Subcutaneous adipose tissue (tissue), 4 donors: Measurements from ENCODE around the gene ZNF100. TPM values are rescaled to one million over a fixed set of nuclear protein-coding genes. Genes with fewer than 3 reads are reported as not detected.

Experiments
- small RNA-seq: library from RNA; depleted of rRNA; stranded (forward); fragments of <200 nt; gene quantifications from one replicate; pipeline ENCODE3, GENCODE V24; 2016
- total RNA-seq, 4 donors: library from RNA; depleted of rRNA; stranded (reverse); fragments of >200 nt; gene quantifications; one replicate each; pipeline ENCODE4 v1.1.0, GENCODE V29; 2016
- TF ChIP-seq, protein P1 (sequence below): fragments of 450-650 bp; IDR thresholded peaks from one replicate; pipeline ENCODE4 v1.5.1; 2016; ENCODE audit warnings: low read depth, mild to moderate bottlenecking, control low read depth, antibody characterized with exemption, moderate library complexity

ZNF100 gene
- total RNA-seq, 4 donors from 2014 or later = 5.1 to 11.4 (median 7.9) TPM

DNA sequence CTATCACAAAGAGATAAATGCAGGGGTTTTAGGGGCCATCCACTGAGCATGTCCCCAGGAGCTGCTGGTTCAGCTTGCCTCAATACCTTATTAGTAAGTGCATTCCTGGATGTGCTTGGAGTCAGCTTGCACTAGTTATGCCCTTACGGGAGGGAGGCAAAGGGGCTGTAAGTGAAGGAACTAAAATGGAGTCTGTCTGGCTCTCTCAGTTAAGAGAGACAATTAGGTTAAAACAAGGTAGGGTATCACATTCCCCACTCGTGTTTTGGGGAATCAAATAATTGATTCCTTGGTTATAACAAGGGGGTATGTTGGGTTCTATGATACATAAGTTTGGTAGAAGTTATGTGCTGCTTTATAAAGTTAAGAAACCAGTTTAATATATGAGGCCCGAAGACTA, 78.9 kb downstream of the ZNF100 start:
- TF ChIP-seq, protein P1, sequence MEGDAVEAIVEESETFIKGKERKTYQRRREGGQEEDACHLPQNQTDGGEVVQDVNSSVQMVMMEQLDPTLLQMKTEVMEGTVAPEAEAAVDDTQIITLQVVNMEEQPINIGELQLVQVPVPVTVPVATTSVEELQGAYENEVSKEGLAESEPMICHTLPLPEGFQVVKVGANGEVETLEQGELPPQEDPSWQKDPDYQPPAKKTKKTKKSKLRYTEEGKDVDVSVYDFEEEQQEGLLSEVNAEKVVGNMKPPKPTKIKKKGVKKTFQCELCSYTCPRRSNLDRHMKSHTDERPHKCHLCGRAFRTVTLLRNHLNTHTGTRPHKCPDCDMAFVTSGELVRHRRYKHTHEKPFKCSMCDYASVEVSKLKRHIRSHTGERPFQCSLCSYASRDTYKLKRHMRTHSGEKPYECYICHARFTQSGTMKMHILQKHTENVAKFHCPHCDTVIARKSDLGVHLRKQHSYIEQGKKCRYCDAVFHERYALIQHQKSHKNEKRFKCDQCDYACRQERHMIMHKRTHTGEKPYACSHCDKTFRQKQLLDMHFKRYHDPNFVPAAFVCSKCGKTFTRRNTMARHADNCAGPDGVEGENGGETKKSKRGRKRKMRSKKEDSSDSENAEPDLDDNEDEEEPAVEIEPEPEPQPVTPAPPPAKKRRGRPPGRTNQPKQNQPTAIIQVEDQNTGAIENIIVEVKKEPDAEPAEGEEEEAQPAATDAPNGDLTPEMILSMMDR = no peak

DNA sequence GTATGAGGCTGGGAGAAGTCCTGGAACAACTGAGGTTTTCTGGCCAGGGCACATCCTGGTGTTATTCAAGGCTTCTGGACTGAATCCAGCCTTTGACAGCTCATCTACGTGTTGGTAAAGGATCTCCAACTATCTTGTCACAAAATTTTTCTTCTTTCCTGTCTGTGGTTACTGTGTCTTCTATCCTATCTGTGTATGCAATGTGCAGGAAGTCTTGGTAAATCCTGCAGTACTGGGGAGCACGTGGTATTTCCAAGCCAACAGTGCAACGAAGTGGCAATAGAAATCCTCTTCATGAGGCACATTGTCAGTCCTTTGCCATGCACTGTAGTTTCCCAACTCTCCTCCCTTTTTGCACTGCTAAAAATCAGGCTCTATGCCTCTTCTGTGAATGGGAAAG, 86.7 kb downstream of the ZNF100 start:
- TF ChIP-seq, protein P1 = no peak

DNA sequence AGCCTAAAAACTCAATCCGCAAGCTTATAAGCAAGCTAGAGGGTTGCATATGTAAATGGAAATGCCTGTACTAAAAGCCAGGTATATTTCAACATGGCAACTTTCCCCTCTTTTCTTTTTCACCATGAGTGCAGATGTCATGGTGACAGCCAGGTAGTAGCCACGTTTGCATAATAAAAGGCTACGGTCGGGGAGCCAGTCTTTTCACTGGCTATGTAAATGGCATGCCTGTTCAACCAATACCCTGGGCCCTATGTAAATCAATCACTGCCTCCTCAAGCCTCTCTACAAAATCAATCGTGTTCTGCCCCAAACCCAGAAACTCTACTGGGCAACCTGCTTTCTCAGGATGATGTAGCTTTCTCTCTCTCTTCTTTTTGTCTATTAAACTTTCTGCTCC, 87.4 kb downstream of the ZNF100 start:
- TF ChIP-seq, protein P1 = no peak

DNA sequence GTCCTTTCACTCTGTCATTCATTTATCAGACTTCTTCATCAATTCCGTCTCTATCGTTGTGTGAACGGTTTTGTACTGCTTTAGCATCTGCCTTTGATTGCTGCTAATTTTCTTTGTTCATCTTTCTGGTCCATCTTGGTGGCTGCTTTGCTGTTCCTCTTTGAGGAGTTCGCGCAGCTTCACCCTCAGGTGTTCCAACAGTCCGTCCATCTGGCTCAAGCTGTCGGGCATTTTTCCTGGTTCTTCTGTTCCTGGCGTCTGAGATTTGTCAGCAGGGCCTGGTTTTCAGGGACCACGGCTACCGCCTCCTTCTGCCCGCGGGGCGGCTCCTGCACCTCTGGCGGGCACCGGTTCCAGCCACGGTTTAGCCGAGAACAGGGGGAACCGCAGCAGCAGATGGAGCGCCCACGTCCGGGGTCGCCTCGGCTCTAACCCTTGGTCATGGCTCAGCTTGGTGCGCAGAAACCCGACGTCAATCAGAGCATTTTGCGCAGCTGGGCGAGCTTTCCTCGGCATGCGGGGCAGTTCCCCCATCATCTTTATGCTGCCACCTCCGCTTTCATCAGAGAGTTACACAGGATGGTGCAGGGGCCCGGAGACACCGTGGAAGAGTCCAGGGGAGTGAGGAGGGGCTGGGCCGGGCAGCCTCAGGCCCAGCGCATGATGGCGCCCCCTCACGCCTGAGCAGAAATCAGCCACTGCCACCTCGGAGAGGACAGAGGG, 89.5 kb downstream of the ZNF100 start:
- TF ChIP-seq, protein P1 = no peak

DNA sequence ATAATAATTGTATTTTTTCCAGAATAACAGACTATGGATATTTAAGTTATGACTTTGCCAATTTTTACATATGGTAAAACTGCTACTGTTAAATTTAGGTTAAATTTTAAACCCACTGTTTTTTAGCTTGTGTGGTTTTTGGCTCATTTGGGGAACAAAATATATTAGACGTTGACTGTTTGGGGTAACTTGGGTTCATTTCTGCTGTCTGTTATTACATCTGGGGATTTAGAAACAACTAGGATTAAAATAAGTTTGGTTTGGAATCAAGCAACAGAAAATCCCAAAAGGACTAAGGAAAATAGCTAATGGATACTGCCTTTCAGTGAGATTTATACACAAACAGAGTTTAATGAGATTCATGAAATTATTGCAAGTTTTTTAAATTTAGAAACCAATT, 92.9 kb downstream of the ZNF100 start:
- TF ChIP-seq, protein P1 = no peak

Small RNA genes within 50 kb of the gene (small RNA-seq; reads per million reads assigned to genes)
- not detected for gene VN1R84P

Other genes starting within 250 kb of the ZNF100 start
- 10 to 100 TPM; 16.7 to 28.6 (median 18.1) TPM for gene ZNF43, start 68.6 kb upstream of the ZNF100 start, total RNA-seq
- 1 to 10 TPM; 1.9 to 9.3 (median 3.6) TPM for gene ZNF208, start 243.4 kb upstream of the ZNF100 start, total RNA-seq